Caco-2 (cell line): ENCODE data around the gene EXD3. TPM values are rescaled to one million over a fixed set of nuclear protein-coding genes. Genes with fewer than 3 reads are reported as not detected.

Experiments
- BruUV-seq: library from RNA; stranded (reverse); fragments of 400-500 nt; replicated peaks from 2 replicates; lab custom pipeline; 2021; lab: Mats Ljungman, UMichigan
- CTCF ChIA-PET: fragments of 300-600 bp; sonication (Branson Sonifier 250); formaldehyde crosslinking; loops from one replicate; lab custom pipeline; 2022; ENCODE audit warnings: antibody characterized with exemption; lab: Charles Lee
- POLR2A ChIA-PET: fragments of 300-600 bp; sonication (Branson Sonifier 250); formaldehyde crosslinking; loops from one replicate; lab custom pipeline; 2022; ENCODE audit warnings: antibody characterized with exemption; lab: Charles Lee
- DNase-seq, 2 experiments: peaks; one replicate each; pipeline versions ENCODE4 v3.0.0 to v3.0.0-alpha.2; 2020 to 2022
- H3K27me3 ChIP-seq: replicated peaks from 2 replicates; pipeline ENCODE4 v1.6.0; 2011; ENCODE audit warnings: low read length; ENCODE audit not compliant: control insufficient read depth, insufficient read depth
- H3K36me3 ChIP-seq: 2 replicates; pipeline ENCODE4 v1.5.1; 2011; ENCODE audit warnings: low read length; ENCODE audit not compliant: control insufficient read depth, insufficient read depth
- H3K4me1 ChIP-seq: fragments of 250-450 bp; sonication (Bioruptor Pico); 2 replicates; pipeline ENCODE4 v1.5.1; 2020; ENCODE audit warnings: mild to moderate bottlenecking
- H3K4me3 ChIP-seq: 2 replicates; pipeline ENCODE4 v1.5.1; 2011; ENCODE audit warnings: low read depth, mild to moderate bottlenecking, control low read depth, low read length
- H3K9me3 ChIP-seq: fragments of 250-450 bp; sonication (Bioruptor Pico); 2 replicates; pipeline ENCODE4 v1.5.1; 2020; ENCODE audit warnings: mild to moderate bottlenecking, moderate library complexity
- H3K27ac Mint-ChIP-seq: one replicate; pipeline ENCODE4 v1.8.0; 2022; ENCODE audit warnings: mixed read lengths; ENCODE audit not compliant: unreplicated experiment
- H3K27me3 Mint-ChIP-seq: one replicate; pipeline ENCODE4 v1.8.0; 2022; ENCODE audit warnings: mixed read lengths; ENCODE audit not compliant: insufficient read depth, unreplicated experiment
- H3K36me3 Mint-ChIP-seq: one replicate; pipeline ENCODE4 v1.8.0; 2022; ENCODE audit warnings: mild to moderate bottlenecking, mixed read lengths; ENCODE audit not compliant: insufficient read depth, unreplicated experiment
- H3K4me1 Mint-ChIP-seq: one replicate; pipeline ENCODE4 v1.8.0; 2022; ENCODE audit warnings: low read depth, mixed read lengths; ENCODE audit not compliant: unreplicated experiment
- H3K4me3 Mint-ChIP-seq: one replicate; pipeline ENCODE4 v1.8.0; 2022; ENCODE audit warnings: mild to moderate bottlenecking, moderate library complexity, mixed read lengths; ENCODE audit not compliant: unreplicated experiment
- H3K9me3 Mint-ChIP-seq: one replicate; pipeline ENCODE4 v1.8.0; 2022; ENCODE audit warnings: mixed read lengths; ENCODE audit not compliant: unreplicated experiment
- intact Hi-C: fragments of 100-400 bp; cut with micrococcal nuclease; formaldehyde crosslinking; loops from one replicate; pipeline ENCODE4 v1.10.0; 2022; ENCODE audit not compliant: unreplicated experiment
- total RNA-seq: library from RNA; stranded (reverse); gene quantifications from 2 replicates; pipeline ENCODE4 v1.2.3, GENCODE V29; 2022
- TF ChIP-seq, protein P1 (sequence below), 2 experiments: fragments of 200-600 bp in 1 of 2; IDR thresholded peaks; 1 replicate in 1 of 2; 2 replicates in 1 of 2; pipeline versions ENCODE4 v1.5.1 to v1.8.0; 2011 to 2022; ENCODE audit warnings: antibody characterized with exemption in 1 of 2, control low read depth in 1 of 2, inconsistent platforms in 1 of 2, low read depth in 1 of 2, low read length in 1 of 2, mild to moderate bottlenecking in 1 of 2, moderate library complexity in 1 of 2; ENCODE audit not compliant: insufficient read depth in 1 of 2, severe bottlenecking in 1 of 2, unreplicated experiment in 1 of 2

Gene EXD3
- total RNA-seq, 1 experiment from 2014 or later = 10.9 TPM

DNA sequence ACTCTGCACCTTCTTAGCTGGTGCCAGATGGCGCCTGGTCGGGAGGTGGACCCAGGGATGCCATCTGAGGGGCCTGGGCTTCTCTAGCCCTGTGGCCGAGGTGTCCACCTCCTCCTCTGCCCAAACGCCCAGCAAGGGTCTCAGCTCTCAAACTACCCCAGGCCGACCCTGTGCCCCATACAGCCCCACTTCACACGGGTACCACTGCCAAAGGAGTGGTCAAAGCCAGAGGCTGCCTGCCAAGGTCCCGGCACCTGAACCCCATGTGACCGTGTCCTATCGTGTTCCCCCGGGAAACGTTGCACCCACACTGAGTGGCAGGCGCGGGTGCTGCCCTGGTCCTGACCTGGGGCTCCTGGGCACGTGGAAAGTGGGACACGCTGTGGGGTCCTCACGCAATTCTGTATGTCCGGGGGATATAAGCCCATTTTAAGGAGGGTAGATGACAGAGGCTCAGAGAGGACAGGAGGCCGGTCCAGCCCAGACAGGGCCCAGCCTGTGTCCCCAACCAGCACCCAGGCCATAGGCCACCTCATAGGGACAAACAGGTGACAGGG is 16.3 kb upstream of the EXD3 start:
- intact Hi-C loops = no loop called here
- BruUV-seq = no TSS peak
- no peak overlapping the region for H3K4me3 ChIP-seq
- Mint-ChIP-seq H3K4me3 (peak overlapping the region; percentile 23), H3K36me3 (peaks cover 25% of the 10 kb centered on the region), H3K4me1 (no peaks in the 10 kb centered on the region), H3K27ac (peak overlapping the region; percentile 42), H3K9me3 (no peaks in the 10 kb centered on the region), H3K27me3 (no peaks in the 10 kb centered on the region)
- H3K27me3 ChIP-seq = no peaks in the 10 kb centered on the region
- ChIA-PET POLR2A (no interaction called here), CTCF (no interaction called here)
- TF ChIP-seq, protein P1, sequence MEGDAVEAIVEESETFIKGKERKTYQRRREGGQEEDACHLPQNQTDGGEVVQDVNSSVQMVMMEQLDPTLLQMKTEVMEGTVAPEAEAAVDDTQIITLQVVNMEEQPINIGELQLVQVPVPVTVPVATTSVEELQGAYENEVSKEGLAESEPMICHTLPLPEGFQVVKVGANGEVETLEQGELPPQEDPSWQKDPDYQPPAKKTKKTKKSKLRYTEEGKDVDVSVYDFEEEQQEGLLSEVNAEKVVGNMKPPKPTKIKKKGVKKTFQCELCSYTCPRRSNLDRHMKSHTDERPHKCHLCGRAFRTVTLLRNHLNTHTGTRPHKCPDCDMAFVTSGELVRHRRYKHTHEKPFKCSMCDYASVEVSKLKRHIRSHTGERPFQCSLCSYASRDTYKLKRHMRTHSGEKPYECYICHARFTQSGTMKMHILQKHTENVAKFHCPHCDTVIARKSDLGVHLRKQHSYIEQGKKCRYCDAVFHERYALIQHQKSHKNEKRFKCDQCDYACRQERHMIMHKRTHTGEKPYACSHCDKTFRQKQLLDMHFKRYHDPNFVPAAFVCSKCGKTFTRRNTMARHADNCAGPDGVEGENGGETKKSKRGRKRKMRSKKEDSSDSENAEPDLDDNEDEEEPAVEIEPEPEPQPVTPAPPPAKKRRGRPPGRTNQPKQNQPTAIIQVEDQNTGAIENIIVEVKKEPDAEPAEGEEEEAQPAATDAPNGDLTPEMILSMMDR (IDR thresholded peaks at IDR 0.05; ENCODE audit: insufficient read depth in 1 of 2, low read depth in 1 of 2, low read length in 1 of 2, severe bottlenecking in 1 of 2, unreplicated experiment in 1 of 2) = no peak
- no peaks in the 10 kb centered on the region for H3K36me3 ChIP-seq
- no peak for DNase-seq
- H3K4me1 ChIP-seq = peaks cover 14% of the 10 kb centered on the region
- no peaks in the 10 kb centered on the region for H3K9me3 ChIP-seq

DNA sequence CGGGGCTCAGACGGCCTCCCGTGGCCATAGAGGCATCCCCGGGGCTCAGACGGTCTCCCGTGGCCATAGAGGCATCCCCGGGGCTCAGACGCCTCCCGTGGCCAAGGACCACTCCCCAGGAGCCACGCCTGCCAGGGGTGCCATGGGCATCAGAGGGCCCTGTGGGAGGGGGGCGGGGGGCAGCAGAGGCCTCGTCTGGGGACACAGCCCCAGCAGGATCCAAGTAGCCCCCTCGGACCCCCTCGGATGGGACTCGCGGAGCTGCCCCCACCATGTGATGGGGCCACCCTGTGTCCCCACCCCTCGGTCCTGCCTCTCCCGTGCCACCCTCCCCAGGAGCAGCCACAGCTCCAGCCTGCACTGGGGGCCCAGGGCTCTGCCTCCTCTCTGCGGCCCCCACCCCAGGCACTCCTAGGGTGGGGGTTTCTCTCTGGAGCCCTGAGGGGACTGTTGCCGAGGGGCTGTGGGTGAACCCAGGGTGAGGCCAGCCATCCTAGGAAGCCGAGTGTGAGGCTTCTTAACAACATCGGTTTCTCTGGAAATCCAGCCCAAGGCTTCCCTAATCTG is 15.7 kb upstream of the EXD3 start:
- H3K27ac Mint-ChIP-seq = no peak overlapping the region
- ChIA-PET CTCF (no interaction called here), POLR2A (no interaction called here)
- Histone ChIP-seq H3K4me3 (no peak overlapping the region), H3K27me3 (no peaks in the 10 kb centered on the region), H3K4me1 (peaks cover 14% of the 10 kb centered on the region), H3K36me3 (no peaks in the 10 kb centered on the region), H3K9me3 (no peaks in the 10 kb centered on the region)
- no TSS peak for BruUV-seq
- TF ChIP-seq, protein P1 (IDR thresholded peaks at IDR 0.05; ENCODE audit: insufficient read depth in 1 of 2, low read depth in 1 of 2, low read length in 1 of 2, severe bottlenecking in 1 of 2, unreplicated experiment in 1 of 2) = no peak
- no peak overlapping the region for H3K4me3 Mint-ChIP-seq
- peaks cover 30% of the 10 kb centered on the region for H3K36me3 Mint-ChIP-seq
- no peaks in the 10 kb centered on the region for H3K9me3 Mint-ChIP-seq
- intact Hi-C loops = no loop called here
- no peak for DNase-seq
- H3K4me1 Mint-ChIP-seq = no peaks in the 10 kb centered on the region
- no peaks in the 10 kb centered on the region for H3K27me3 Mint-ChIP-seq

DNA sequence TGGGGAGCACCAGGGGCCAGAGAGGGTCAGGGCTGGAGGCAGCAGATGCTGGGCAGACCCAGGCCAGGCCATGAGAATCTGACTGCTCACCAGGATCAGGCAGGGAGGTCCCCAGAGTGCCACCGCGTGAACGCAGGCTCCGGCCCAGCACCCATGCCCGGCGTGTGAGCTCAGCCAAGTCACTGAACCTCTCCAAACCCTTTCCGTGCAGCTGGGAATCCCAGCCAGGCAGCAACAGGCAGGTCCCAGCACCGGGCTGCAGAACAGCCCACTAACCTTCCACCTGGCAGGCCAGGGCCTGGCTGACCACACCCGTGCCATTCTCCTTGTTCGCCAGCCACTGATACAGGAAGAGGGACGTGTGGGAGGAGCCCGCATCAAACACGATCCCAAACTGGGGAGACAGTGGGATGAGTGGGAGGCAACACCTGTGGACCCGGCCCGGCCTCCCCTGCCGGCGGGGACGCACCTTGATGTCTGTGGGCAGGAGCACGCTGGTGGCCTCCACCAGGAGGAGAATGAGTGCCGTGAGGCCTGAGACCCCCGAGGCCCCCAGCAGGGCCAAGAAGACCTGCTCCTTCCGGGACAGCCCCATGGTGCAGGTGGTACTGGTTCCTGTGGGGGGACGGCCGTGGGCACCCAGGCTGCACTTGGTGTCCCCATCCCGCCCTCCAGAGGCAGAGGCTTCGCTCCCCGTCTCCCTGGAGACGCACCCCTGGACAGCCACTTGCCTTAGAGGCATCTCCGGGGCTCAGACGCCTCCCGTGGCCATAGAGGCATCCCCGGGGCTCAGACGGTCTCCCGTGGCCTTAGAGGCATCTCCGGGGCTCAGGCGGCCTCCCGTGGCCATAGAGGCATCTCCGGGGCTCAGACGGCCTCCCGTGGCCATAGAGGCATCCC is 15.0 kb upstream of the EXD3 start:
- peaks cover 30% of the 10 kb centered on the region for H3K36me3 Mint-ChIP-seq
- no TSS peak for BruUV-seq
- ChIA-PET CTCF (no interaction called here), POLR2A (interaction anchor here (1.8 kb wide), 1 partner anchor 15 kb away, joined by 8 read pairs; the partner anchor contains the start of genes EXD3 and NOXA1)
- no peaks in the 10 kb centered on the region for H3K4me1 Mint-ChIP-seq
- Histone ChIP-seq H3K36me3 (no peaks in the 10 kb centered on the region), H3K27me3 (no peaks in the 10 kb centered on the region), H3K4me3 (no peak overlapping the region), H3K4me1 (peaks cover 14% of the 10 kb centered on the region), H3K9me3 (no peaks in the 10 kb centered on the region)
- intact Hi-C loops = no loop called here
- H3K27ac Mint-ChIP-seq = no peak overlapping the region
- H3K9me3 Mint-ChIP-seq = no peaks in the 10 kb centered on the region
- no peak overlapping the region for H3K4me3 Mint-ChIP-seq
- TF ChIP-seq, protein P1 (IDR thresholded peaks at IDR 0.05; ENCODE audit: insufficient read depth in 1 of 2, low read depth in 1 of 2, low read length in 1 of 2, severe bottlenecking in 1 of 2, unreplicated experiment in 1 of 2) = no peak
- no peak for DNase-seq
- no peaks in the 10 kb centered on the region for H3K27me3 Mint-ChIP-seq
